Activated CD8-positive, alpha-beta T cell treated with anti-CD3 and anti-CD28 coated beads for 36 hours (primary cell): ENCODE measurements around the gene CCT7. TPM values are rescaled to one million over a fixed set of nuclear protein-coding genes. Genes with fewer than 3 reads are reported as not detected.
A peak's percentile ranks its signal among the peaks of the same experiment; 100 is the strongest.

Experiments
- ATAC-seq: fragments of 200-7000 bp; cut with Tn5 transposase; one replicate; pipeline ENCODE4 v1.10.0; 2021; ENCODE audit warnings: mild to moderate bottlenecking, moderate library complexity
- CTCF ChIA-PET: fragments of 350-600 bp; sonication (Branson Sonifier 250); formaldehyde crosslinking; loops from one replicate; lab custom pipeline; 2021; ENCODE audit warnings: antibody characterized with exemption; lab: Charles Lee
- POLR2A ChIA-PET: fragments of 350-600 bp; sonication (Branson Sonifier 250); formaldehyde crosslinking; loops from one replicate; lab custom pipeline; 2021; ENCODE audit warnings: antibody characterized with exemption; lab: Charles Lee
- DNase-seq: peaks from one replicate; pipeline ENCODE4 v3.0.0-alpha.2; 2020
- H3K27ac Mint-ChIP-seq: one replicate; pipeline ENCODE4 v1.8.0; 2021; ENCODE audit warnings: mild to moderate bottlenecking, mixed read lengths
- H3K27me3 Mint-ChIP-seq: one replicate; pipeline ENCODE4 v1.8.0; 2021; ENCODE audit warnings: mixed read lengths
- H3K36me3 Mint-ChIP-seq: one replicate; pipeline ENCODE4 v1.8.0; 2021; ENCODE audit warnings: low read depth, mixed read lengths
- H3K4me1 Mint-ChIP-seq: one replicate; pipeline ENCODE4 v1.8.0; 2021; ENCODE audit warnings: low read depth, mixed read lengths
- H3K4me3 Mint-ChIP-seq: one replicate; pipeline ENCODE4 v1.8.0; 2021; ENCODE audit warnings: mild to moderate bottlenecking, moderate library complexity, mixed read lengths
- H3K9me3 Mint-ChIP-seq: one replicate; pipeline ENCODE4 v1.8.0; 2021; ENCODE audit warnings: mixed read lengths
- intact Hi-C: fragments of 100-400 bp; cut with micrococcal nuclease; formaldehyde crosslinking; loops from one replicate; pipeline ENCODE4 v1.10.0; 2022
- total RNA-seq, 2 experiments: library from RNA; stranded (reverse); gene quantifications; one replicate each; pipeline ENCODE4 v1.2.3, GENCODE V29; 2021
- TF ChIP-seq, protein P1 (sequence below): fragments of 200-600 bp; IDR thresholded peaks from one replicate; pipeline ENCODE4 v1.8.0; 2022; ENCODE audit warnings: antibody characterized with exemption, mild to moderate bottlenecking

Gene CCT7
- total RNA-seq, 2 experiments from 2014 or later = 628 to 660 TPM

GRCh38 chr2:73269686-73270465, 35.8 kb downstream of the CCT7 start:
- ChIA-PET POLR2A (no interaction called here), CTCF (interaction anchor here (0.9 kb wide), 1 partner anchor 57 kb away, joined by 3 read pairs; no protein-coding TSS in a partner anchor)
- ATAC-seq = peak; percentile 7
- Mint-ChIP-seq H3K4me1 (peaks cover 26% of the 10 kb centered on the region), H3K27me3 (no peaks in the 10 kb centered on the region), H3K36me3 (peaks cover 31% of the 10 kb centered on the region), H3K4me3 (no peak overlapping the region), H3K27ac (no peak overlapping the region), H3K9me3 (no peaks in the 10 kb centered on the region)
- intact Hi-C loops = no loop called here
- DNase-seq = no peak
- TF ChIP-seq, protein P1, sequence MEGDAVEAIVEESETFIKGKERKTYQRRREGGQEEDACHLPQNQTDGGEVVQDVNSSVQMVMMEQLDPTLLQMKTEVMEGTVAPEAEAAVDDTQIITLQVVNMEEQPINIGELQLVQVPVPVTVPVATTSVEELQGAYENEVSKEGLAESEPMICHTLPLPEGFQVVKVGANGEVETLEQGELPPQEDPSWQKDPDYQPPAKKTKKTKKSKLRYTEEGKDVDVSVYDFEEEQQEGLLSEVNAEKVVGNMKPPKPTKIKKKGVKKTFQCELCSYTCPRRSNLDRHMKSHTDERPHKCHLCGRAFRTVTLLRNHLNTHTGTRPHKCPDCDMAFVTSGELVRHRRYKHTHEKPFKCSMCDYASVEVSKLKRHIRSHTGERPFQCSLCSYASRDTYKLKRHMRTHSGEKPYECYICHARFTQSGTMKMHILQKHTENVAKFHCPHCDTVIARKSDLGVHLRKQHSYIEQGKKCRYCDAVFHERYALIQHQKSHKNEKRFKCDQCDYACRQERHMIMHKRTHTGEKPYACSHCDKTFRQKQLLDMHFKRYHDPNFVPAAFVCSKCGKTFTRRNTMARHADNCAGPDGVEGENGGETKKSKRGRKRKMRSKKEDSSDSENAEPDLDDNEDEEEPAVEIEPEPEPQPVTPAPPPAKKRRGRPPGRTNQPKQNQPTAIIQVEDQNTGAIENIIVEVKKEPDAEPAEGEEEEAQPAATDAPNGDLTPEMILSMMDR = no peak

DNA sequence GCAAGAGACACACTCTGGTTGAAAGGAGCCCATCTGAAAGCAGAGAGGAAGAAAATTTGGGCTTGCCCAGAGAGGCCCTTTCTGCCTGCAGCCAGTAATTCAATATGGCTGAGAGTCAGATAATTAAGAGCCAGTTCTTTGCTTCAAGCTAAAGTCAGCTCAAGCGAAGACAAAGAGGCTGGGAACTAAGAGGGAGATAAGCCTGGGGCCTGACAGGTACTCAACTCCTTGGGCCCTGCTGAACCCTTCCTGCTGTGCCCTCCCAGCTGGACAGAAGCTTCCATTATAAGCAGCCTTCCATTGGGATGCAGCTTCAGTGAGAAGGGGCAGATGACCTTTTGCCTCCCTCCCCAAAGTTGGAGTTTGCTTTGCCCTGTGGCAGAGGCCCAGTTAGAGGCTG, 38.2 kb downstream of the CCT7 start:
- H3K27ac Mint-ChIP-seq = no peak overlapping the region
- H3K9me3 Mint-ChIP-seq = no peaks in the 10 kb centered on the region
- no peak for ATAC-seq
- intact Hi-C loops = no loop called here
- no peak for DNase-seq
- ChIA-PET CTCF (interaction anchor here (5.8 kb wide), 1 partner anchor 17 kb away, joined by 36 read pairs; no protein-coding TSS in a partner anchor), POLR2A (interaction anchor here (0.6 to 1.1 kb wide), 5 partner anchors 8 to 36 kb away, joined by 3 to 4 read pairs (median 3); no protein-coding TSS in a partner anchor)
- H3K4me3 Mint-ChIP-seq = no peak overlapping the region
- H3K36me3 Mint-ChIP-seq = peaks cover 28% of the 10 kb centered on the region
- peaks cover 21% of the 10 kb centered on the region for H3K4me1 Mint-ChIP-seq
- H3K27me3 Mint-ChIP-seq = no peaks in the 10 kb centered on the region
- TF ChIP-seq, protein P1 = no peak

DNA sequence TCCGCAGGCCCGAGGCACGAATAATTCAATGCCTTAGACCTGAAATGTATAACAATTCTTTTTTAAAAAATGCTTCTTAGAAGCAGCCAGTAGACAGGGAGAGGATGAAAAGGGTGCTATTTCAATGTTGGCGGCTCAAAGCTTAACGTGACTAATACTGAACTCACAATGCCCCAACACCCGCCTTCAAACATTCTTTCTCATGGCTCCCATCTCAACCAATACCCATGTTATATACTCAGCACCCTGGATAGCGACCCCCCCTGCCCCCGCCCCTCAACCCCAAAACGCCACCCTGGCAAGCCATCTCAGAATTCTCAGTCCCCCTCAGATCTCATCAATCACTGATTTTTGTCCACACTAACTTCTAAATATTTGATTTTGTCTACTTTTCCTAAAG, 45.7 kb downstream of the CCT7 start:
- no peak overlapping the region for H3K4me3 Mint-ChIP-seq
- intact Hi-C loops = no loop called here
- no peak for ATAC-seq
- ChIA-PET POLR2A (interaction anchor here (0.7 to 1.8 kb wide), 3 partner anchors 8 to 45 kb away, joined by 3 to 7 read pairs (median 3); no protein-coding TSS in a partner anchor), CTCF (interaction anchor here (0.7 to 3.3 kb wide), 3 partner anchors 9 to 11 kb away, joined by 3 to 15 read pairs (median 3); no protein-coding TSS in a partner anchor)
- DNase-seq = no peak
- peaks cover 26% of the 10 kb centered on the region for H3K4me1 Mint-ChIP-seq
- H3K27ac Mint-ChIP-seq = no peak overlapping the region
- H3K36me3 Mint-ChIP-seq = peaks cover 46% of the 10 kb centered on the region
- TF ChIP-seq, protein P1 = no peak
- H3K9me3 Mint-ChIP-seq = no peaks in the 10 kb centered on the region
- no peaks in the 10 kb centered on the region for H3K27me3 Mint-ChIP-seq

- no peak for ATAC-seq
- peak overlapping the region; percentile 6 for H3K27ac Mint-ChIP-seq
- no peaks in the 10 kb centered on the region for H3K9me3 Mint-ChIP-seq
- H3K27me3 Mint-ChIP-seq = no peaks in the 10 kb centered on the region
- peaks cover 38% of the 10 kb centered on the region for H3K4me1 Mint-ChIP-seq
- peaks cover 41% of the 10 kb centered on the region for H3K36me3 Mint-ChIP-seq
- ChIA-PET POLR2A (interaction anchor here (1.0 to 1.6 kb wide), 4 partner anchors 12 to 48 kb away, joined by 3 to 5 read pairs (median 4); partner anchors contain the start of genes CCT7, EGR4 and PRADC1), CTCF (interaction anchor here (3.3 kb wide), 1 partner anchor 9 kb away, joined by 15 read pairs; no protein-coding TSS in a partner anchor)
- intact Hi-C loops = no loop called here
- TF ChIP-seq, protein P1 = no peak
- DNase-seq = no peak
- no peak overlapping the region for H3K4me3 Mint-ChIP-seq
Measured at GRCh38 chr2:73281244-73281643, 47.1 kb downstream of the CCT7 start.
